Prostate gland (tissue), 2 donors: ENCODE measurements around the gene NPEPL1.

Source experiments
- POLR2AphosphoS5 ChIP-seq: sonication (generic); formaldehyde crosslinking; IDR thresholded peaks from one replicate; pipeline ENCODE4 v1.6.1; 2017; ENCODE audit warnings: antibody characterized with exemption
- TF ChIP-seq, protein P1 (sequence below), 4 experiments: fragments of 200-600 bp in 2 of 4; fragments of 450-650 bp in 2 of 4; sonication (generic) in 2 of 4; IDR thresholded peaks; 1 replicate in 3 of 4; 2 replicates in 1 of 4; pipeline ENCODE4 v1.5.1; 2016 to 2019; ENCODE audit warnings: antibody characterized with exemption in 4 of 4, mild to moderate bottlenecking in 2 of 4, moderate library complexity in 2 of 4

DNA sequence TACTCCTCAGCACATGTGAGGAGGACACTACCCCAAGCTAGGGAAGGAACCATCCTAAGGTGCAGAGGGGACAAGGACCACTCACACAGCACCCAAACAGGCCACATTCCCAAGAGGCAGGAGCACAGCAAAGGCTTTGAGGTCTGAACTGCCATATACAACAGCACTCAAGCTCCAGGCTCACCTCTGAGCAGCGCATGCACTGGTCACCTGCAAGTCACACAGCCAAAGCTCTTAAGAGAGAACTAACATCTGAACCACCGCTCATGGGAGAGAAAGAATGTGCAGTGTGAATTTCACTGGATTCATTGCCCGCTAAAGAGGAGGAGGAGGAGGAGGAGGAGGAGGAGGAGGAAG, 31.0 kb downstream of the NPEPL1 start:
- no peak for TF ChIP-seq POLR2AphosphoS5
- TF ChIP-seq, protein P1, sequence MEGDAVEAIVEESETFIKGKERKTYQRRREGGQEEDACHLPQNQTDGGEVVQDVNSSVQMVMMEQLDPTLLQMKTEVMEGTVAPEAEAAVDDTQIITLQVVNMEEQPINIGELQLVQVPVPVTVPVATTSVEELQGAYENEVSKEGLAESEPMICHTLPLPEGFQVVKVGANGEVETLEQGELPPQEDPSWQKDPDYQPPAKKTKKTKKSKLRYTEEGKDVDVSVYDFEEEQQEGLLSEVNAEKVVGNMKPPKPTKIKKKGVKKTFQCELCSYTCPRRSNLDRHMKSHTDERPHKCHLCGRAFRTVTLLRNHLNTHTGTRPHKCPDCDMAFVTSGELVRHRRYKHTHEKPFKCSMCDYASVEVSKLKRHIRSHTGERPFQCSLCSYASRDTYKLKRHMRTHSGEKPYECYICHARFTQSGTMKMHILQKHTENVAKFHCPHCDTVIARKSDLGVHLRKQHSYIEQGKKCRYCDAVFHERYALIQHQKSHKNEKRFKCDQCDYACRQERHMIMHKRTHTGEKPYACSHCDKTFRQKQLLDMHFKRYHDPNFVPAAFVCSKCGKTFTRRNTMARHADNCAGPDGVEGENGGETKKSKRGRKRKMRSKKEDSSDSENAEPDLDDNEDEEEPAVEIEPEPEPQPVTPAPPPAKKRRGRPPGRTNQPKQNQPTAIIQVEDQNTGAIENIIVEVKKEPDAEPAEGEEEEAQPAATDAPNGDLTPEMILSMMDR (IDR thresholded peaks at IDR 0.05): no peak
